A673 (cell line): Measurements from ENCODE around the gene COL13A1. TPM values are rescaled to one million over a fixed set of nuclear protein-coding genes. Genes with fewer than 3 reads are reported as not detected.

Experiments
- BruUV-seq: library from RNA; stranded (reverse); fragments of 400-500 nt; replicated peaks from 2 replicates; lab custom pipeline; 2021; lab: Mats Ljungman, UMichigan
- CTCF ChIA-PET: fragments of 300-600 bp; sonication (Branson Sonifier 250); formaldehyde crosslinking; loops from one replicate; lab custom pipeline; 2022; ENCODE audit warnings: antibody characterized with exemption; lab: Charles Lee
- POLR2A ChIA-PET: fragments of 300-600 bp; sonication (Branson Sonifier 250); formaldehyde crosslinking; loops from one replicate; lab custom pipeline; 2022; ENCODE audit warnings: antibody characterized with exemption; ENCODE audit not compliant: low non-redundant PET; lab: Charles Lee
- DNase-seq: peaks from one replicate; pipeline ENCODE4 v3.0.0-alpha.2; 2015; ENCODE audit warnings: low spot score
- H3K27ac ChIP-seq: fragments of 200-600 bp; sonication (generic); 2 replicates; pipeline ENCODE4 v1.5.1; 2016; ENCODE audit warnings: mixed run types, low read depth, mild to moderate bottlenecking, mixed read lengths, antibody characterized with exemption, low read length; ENCODE audit not compliant: poor library complexity, severe bottlenecking
- H3K27me3 ChIP-seq: fragments of 200-600 bp; sonication (generic); replicated peaks from 2 replicates; pipeline ENCODE4 v1.6.1; 2017; ENCODE audit warnings: mixed run types, low read depth, mild to moderate bottlenecking, mixed read lengths, antibody characterized with exemption, low read length; ENCODE audit not compliant: insufficient read depth, poor library complexity
- H3K36me3 ChIP-seq: fragments of 200-600 bp; sonication (generic); 2 replicates; pipeline ENCODE4 v1.6.1; 2016; ENCODE audit warnings: mixed run types, mild to moderate bottlenecking, mixed read lengths, antibody characterized with exemption, low read length; ENCODE audit not compliant: insufficient read depth, poor library complexity, severe bottlenecking
- H3K4me1 ChIP-seq: fragments of 200-600 bp; sonication (generic); 2 replicates; pipeline ENCODE4 v1.6.1; 2017; ENCODE audit warnings: mixed run types, mild to moderate bottlenecking, mixed read lengths, antibody characterized with exemption, low read length; ENCODE audit not compliant: insufficient read depth, poor library complexity, severe bottlenecking
- H3K4me3 ChIP-seq: fragments of 200-600 bp; sonication (generic); 2 replicates; pipeline ENCODE4 v1.5.1; 2016; ENCODE audit warnings: low read depth, mixed run types, mild to moderate bottlenecking, mixed read lengths, low read length; ENCODE audit not compliant: poor library complexity, severe bottlenecking
- H3K9me3 ChIP-seq: fragments of 200-600 bp; sonication (generic); 2 replicates; pipeline ENCODE4 v1.6.1; 2016; ENCODE audit warnings: mixed run types, low read depth, mild to moderate bottlenecking, mixed read lengths, antibody characterized with exemption, low read length; ENCODE audit not compliant: poor library complexity, severe bottlenecking
- EZH2 ChIP-seq: fragments of 200-600 bp; sonication (generic); IDR thresholded peaks from 2 replicates; pipeline ENCODE4 v1.6.1; 2017; ENCODE audit warnings: borderline replicate concordance, low read depth, mild to moderate bottlenecking, mixed read lengths, antibody characterized with exemption, low read length; ENCODE audit not compliant: poor library complexity, severe bottlenecking
- intact Hi-C: fragments of 100-400 bp; cut with micrococcal nuclease; formaldehyde crosslinking; loops from one replicate; pipeline ENCODE4 v1.10.0; 2022; ENCODE audit not compliant: unreplicated experiment
- total RNA-seq: library from RNA; stranded (reverse); gene quantifications from 2 replicates; pipeline ENCODE4 v1.2.3, GENCODE V29; 2021
- TF ChIP-seq, protein P1 (sequence below): fragments of 300-800, 200-600 bp; sonication (generic); conservative IDR thresholded peaks from 2 replicates; pipeline ENCODE4 v1.5.1; 2017; ENCODE audit warnings: low read depth, mild to moderate bottlenecking, antibody characterized with exemption, low read length, moderate library complexity, mixed read lengths

The COL13A1 gene
- total RNA-seq, 1 experiment from 2014 or later, result 2.0 TPM

DNA sequence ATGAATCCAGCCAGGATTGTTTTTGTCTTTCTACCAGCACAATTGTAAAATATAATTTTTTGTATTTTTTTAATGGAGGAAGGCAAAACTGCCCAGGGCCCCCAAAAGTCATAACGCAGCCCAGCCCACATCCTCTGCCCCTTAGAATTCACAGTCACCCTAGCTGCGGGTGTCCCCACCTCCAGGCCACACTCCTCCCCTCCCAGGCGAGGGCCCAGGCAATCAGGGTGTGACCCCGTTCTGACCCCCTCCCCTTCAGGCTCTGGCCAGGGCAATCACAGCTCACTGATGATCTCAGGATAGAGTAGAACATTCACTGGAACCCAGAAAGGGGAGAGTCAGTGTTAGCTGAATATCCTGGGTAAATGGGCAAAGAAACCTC lies 158.9 kb downstream of the COL13A1 start:
- H3K27me3 ChIP-seq, result no peaks in the 10 kb centered on the region
- H3K9me3 ChIP-seq, result no peaks in the 10 kb centered on the region
- peaks cover 43% of the 10 kb centered on the region for H3K4me1 ChIP-seq
- intact Hi-C loops, result no loop called here
- POLR2A ChIA-PET, result no interaction called here
- H3K27ac ChIP-seq, result peak overlapping the region; percentile 76
- H3K36me3 ChIP-seq, result no peaks in the 10 kb centered on the region
- H3K4me3 ChIP-seq, result no peak overlapping the region
- DNase-seq, result no peak
- no TSS peak for BruUV-seq
- CTCF ChIA-PET, result no interaction called here
- no peak for TF ChIP-seq EZH2
- TF ChIP-seq, protein P1, sequence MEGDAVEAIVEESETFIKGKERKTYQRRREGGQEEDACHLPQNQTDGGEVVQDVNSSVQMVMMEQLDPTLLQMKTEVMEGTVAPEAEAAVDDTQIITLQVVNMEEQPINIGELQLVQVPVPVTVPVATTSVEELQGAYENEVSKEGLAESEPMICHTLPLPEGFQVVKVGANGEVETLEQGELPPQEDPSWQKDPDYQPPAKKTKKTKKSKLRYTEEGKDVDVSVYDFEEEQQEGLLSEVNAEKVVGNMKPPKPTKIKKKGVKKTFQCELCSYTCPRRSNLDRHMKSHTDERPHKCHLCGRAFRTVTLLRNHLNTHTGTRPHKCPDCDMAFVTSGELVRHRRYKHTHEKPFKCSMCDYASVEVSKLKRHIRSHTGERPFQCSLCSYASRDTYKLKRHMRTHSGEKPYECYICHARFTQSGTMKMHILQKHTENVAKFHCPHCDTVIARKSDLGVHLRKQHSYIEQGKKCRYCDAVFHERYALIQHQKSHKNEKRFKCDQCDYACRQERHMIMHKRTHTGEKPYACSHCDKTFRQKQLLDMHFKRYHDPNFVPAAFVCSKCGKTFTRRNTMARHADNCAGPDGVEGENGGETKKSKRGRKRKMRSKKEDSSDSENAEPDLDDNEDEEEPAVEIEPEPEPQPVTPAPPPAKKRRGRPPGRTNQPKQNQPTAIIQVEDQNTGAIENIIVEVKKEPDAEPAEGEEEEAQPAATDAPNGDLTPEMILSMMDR, result no peak

DNA sequence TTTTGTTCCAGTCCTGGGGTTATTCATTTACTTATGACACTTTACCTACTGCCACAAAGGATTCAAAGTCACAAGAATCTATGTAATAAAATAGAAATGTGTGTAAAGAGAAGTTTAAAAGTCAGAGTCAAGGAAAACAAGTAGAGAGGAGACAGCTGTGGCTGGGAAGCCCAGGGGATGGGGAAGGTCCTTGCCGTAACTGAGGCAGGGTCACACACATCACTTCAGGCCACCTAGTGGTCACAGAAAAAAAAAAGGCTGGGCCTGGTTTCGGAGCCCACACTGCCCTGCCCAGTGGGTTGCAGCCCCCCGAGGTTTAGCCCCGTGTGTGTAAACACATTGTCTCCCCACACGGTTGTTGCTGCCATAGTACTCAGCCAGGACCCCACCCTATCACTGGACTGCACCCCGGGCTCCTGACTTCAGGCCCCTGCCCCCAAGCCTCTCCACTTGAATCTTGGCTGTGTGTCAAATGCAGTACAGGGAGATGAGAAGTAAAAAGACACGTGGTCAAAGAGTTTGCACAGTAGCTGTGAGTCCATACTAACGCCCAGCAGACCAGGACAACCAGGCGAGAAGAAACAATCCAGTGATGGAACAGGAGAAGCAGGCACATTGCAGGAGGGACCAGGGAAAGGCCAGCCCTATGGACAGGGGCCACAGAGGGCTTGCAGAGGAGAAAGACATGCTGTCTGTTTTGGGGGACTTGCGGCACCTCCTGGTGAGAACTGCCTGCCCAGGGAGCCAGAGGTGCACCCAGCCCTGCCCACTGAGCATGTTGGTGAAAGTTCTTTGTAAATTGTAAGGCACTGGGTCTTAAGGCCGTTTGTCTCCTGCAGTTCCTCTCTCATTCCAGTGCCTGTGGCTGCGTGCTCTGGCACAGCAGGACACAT lies 159.5 kb downstream of the COL13A1 start:
- intact Hi-C loops, result no loop called here
- CTCF ChIA-PET, result interaction anchor here (0.6 kb wide), 1 partner anchor 119 kb away, joined by 8 read pairs; no protein-coding TSS in a partner anchor
- BruUV-seq, result no TSS peak

DNA sequence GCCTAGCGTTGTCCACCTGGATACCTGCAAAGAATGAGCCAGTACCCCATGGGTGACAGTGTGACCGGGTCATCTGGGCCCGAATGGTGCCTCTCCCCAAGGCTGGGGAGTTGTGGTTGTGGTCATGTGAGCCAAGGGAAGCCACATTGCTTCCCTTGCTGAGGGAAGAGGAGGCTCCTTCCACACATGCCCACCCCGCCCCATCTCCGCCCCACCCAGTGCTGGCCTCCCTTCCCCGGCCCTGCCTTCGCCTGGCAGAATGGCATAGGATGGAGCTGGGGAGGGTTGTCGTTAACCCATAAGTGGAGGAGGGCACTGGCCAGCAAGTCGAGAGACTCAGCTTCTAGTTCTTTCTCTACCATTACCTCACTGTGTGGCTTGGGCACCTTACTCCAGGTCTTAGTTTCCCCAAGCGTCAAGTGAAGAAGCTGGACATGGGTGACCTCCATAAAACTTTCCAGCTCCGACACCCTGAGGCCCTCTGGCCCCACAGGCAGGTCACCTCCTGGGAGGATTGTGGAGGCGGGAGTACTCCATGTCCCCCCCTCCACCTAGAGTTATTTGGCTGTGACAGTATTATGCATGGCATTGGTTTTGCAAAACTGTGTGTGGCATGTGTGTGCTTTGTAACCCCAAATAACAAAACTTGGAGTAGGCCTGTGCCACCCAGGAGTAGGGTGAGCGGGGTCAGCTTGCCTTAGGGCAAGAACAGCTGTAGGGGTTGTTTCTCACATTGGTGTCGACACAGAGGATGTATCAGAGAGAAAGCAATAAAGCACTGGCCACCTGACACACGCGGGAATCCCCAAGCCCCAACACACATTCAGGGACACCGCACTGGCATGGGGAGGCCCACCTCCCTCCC lies 160.4 kb downstream of the COL13A1 start:
- H3K9me3 ChIP-seq, result no peaks in the 10 kb centered on the region
- no peaks in the 10 kb centered on the region for H3K27me3 ChIP-seq
- peaks cover 43% of the 10 kb centered on the region for H3K4me1 ChIP-seq
- no peaks in the 10 kb centered on the region for H3K36me3 ChIP-seq
- POLR2A ChIA-PET, result no interaction called here
- no peak for DNase-seq
- CTCF ChIA-PET, result interaction anchor here (0.6 kb wide), 1 partner anchor 119 kb away, joined by 8 read pairs; no protein-coding TSS in a partner anchor
- intact Hi-C loops, result no loop called here
- TF ChIP-seq, protein P1, result no peak
- TF ChIP-seq EZH2, result no peak
- no TSS peak for BruUV-seq
- H3K4me3 ChIP-seq, result no peak overlapping the region
- peak overlapping the region; percentile 76 for H3K27ac ChIP-seq

More for the DNA sequence above, 159.5 kb downstream of the COL13A1 start:
- H3K27ac ChIP-seq, result peak overlapping the region; percentile 76
- TF ChIP-seq, protein P1, result peak; percentile 57
- no peak for TF ChIP-seq EZH2
- DNase-seq, result no peak
- H3K36me3 ChIP-seq, result no peaks in the 10 kb centered on the region
- H3K27me3 ChIP-seq, result no peaks in the 10 kb centered on the region
- no peak overlapping the region for H3K4me3 ChIP-seq
- H3K9me3 ChIP-seq, result no peaks in the 10 kb centered on the region
- POLR2A ChIA-PET, result no interaction called here
- peaks cover 43% of the 10 kb centered on the region for H3K4me1 ChIP-seq
